ENCODE measurements around the gene HBZ.

HBZ gene

GRCh38 chr16:129075-129474 lies 23.4 kb upstream of the HBZ start:
- H3K9me3 ChIP-seq = no peaks in the 10 kb centered on the region

GRCh38 chr16:130533-131173 lies 21.8 kb upstream of the HBZ start:
- Histone ChIP-seq H3K4me3 (ENCODE audit: low read depth, low read length) (no peak overlapping the region), H3K27me3 (no peaks in the 10 kb centered on the region), H3K9me3 (no peaks in the 10 kb centered on the region), H3K36me3 (no peaks in the 10 kb centered on the region), H3K4me1 (no peaks in the 10 kb centered on the region)
- DNase-seq = no peak
- TF ChIP-seq, protein P1, sequence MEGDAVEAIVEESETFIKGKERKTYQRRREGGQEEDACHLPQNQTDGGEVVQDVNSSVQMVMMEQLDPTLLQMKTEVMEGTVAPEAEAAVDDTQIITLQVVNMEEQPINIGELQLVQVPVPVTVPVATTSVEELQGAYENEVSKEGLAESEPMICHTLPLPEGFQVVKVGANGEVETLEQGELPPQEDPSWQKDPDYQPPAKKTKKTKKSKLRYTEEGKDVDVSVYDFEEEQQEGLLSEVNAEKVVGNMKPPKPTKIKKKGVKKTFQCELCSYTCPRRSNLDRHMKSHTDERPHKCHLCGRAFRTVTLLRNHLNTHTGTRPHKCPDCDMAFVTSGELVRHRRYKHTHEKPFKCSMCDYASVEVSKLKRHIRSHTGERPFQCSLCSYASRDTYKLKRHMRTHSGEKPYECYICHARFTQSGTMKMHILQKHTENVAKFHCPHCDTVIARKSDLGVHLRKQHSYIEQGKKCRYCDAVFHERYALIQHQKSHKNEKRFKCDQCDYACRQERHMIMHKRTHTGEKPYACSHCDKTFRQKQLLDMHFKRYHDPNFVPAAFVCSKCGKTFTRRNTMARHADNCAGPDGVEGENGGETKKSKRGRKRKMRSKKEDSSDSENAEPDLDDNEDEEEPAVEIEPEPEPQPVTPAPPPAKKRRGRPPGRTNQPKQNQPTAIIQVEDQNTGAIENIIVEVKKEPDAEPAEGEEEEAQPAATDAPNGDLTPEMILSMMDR (IDR thresholded peaks at IDR 0.05; ENCODE audit: low read depth, low read length) = no peak

More at GRCh38 chr16:129075-129474, 23.4 kb upstream of the HBZ start:
- TF ChIP-seq, protein P1 (IDR thresholded peaks at IDR 0.05; ENCODE audit: low read depth, low read length) = no peak
- H3K4me1 ChIP-seq = no peaks in the 10 kb centered on the region
- DNase-seq = no peak
- H3K4me3 ChIP-seq (ENCODE audit: low read depth, low read length) = no peak overlapping the region
- no peaks in the 10 kb centered on the region for H3K27me3 ChIP-seq
- H3K36me3 ChIP-seq = no peaks in the 10 kb centered on the region

DNA sequence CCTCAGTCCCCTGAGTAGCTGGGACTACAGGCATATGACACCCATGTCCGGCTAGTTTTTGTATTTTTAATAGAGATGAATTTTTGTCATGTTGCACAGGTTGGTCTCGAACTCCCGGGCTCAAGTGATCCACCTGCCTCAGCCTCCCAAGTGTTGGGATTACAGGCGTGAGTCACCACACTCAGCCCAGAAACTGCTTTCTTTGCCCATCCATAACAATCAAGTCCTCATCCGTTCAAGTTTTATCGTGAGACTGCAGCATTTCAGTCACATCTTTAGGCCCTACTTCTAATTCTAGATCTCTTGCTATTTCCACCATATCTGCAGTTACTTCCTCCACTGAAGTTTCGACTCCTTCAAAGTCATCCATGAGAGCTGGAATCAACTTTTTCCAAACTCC lies 20.3 kb upstream of the HBZ start:
- Histone ChIP-seq H3K36me3 (no peaks in the 10 kb centered on the region), H3K4me1 (no peaks in the 10 kb centered on the region), H3K9me3 (no peaks in the 10 kb centered on the region), H3K27me3 (no peaks in the 10 kb centered on the region), H3K4me3 (ENCODE audit: low read depth, low read length) (no peak overlapping the region)
- DNase-seq = no peak
- TF ChIP-seq, protein P1 (IDR thresholded peaks at IDR 0.05; ENCODE audit: low read depth, low read length) = no peak

- no peaks in the 10 kb centered on the region for H3K27me3 ChIP-seq
These were observed 18.7 kb upstream of the HBZ start for GRCh38 chr16:133716-134115.

GRCh38 chr16:138049-138417 lies 14.4 kb upstream of the HBZ start:
- Histone ChIP-seq H3K4me1 (no peaks in the 10 kb centered on the region), H3K4me3 (ENCODE audit: low read depth, low read length) (peak overlapping the region; percentile 67), H3K36me3 (no peaks in the 10 kb centered on the region), H3K9me3 (no peaks in the 10 kb centered on the region), H3K27me3 (no peaks in the 10 kb centered on the region)
- TF ChIP-seq, protein P1 (IDR thresholded peaks at IDR 0.05; ENCODE audit: low read depth, low read length) = no peak
- peak; percentile 39 for DNase-seq

More at GRCh38 chr16:133716-134115, 18.7 kb upstream of the HBZ start:
- no peaks in the 10 kb centered on the region for H3K9me3 ChIP-seq
- DNase-seq = no peak
- H3K4me3 ChIP-seq (ENCODE audit: low read depth, low read length) = no peak overlapping the region
- TF ChIP-seq, protein P1 (IDR thresholded peaks at IDR 0.05; ENCODE audit: low read depth, low read length) = no peak
- H3K36me3 ChIP-seq = no peaks in the 10 kb centered on the region
- H3K4me1 ChIP-seq = no peaks in the 10 kb centered on the region

DNA sequence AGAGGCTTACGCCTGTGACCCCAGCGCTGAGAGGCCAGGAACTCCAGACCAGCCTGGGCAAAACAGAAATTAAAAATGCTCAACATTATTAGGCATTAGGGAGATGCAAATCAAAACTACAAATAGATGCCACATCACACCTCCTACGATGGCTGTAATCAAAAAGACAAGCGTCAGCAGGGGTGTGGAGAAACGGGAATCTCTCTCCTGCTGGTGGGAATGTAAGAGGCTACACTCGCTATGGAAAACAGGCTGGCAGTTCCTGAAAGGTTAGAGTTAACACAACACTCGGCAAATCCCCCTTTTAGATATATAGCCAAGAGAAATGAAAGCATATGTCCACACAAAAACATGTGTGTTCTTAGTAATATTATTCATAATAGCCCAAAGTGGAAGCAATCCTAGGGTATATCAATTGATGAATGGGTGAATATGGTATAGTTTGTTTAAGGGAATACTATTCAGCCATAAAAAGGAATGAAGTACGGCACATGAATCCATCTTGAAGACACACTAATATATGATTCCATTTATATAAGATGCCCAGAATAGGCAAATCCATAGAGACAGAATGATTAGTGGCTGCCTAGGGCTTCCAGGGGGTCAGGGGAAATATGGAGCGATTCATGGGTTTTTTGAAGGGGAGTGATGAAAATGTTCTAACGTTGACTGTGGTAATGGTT lies 12.1 kb upstream of the HBZ start:
- H3K27me3 ChIP-seq = no peaks in the 10 kb centered on the region

More for the DNA sequence above, 12.1 kb upstream of the HBZ start:
- no peak overlapping the region for H3K4me3 ChIP-seq (ENCODE audit: low read depth, low read length)
- DNase-seq = no peak
- TF ChIP-seq, protein P1 (IDR thresholded peaks at IDR 0.05; ENCODE audit: low read depth, low read length) = no peak
- no peaks in the 10 kb centered on the region for H3K36me3 ChIP-seq
- H3K4me1 ChIP-seq = no peaks in the 10 kb centered on the region
- H3K9me3 ChIP-seq = no peaks in the 10 kb centered on the region

Data from BE2C (cell line).